B cell (primary cell): ENCODE measurements around the gene DYNLL1.

ENCODE experiments used
- CTCF ChIP-seq: fragments of 200-600 bp; IDR thresholded peaks from one replicate; pipeline ENCODE4 v1.8.0; 2022; ENCODE audit warnings: antibody characterized with exemption, mild to moderate bottlenecking
- EZH2 ChIP-seq: IDR thresholded peaks from 2 replicates; pipeline ENCODE4 v1.6.1; 2012; ENCODE audit warnings: borderline replicate concordance, low read depth, mild to moderate bottlenecking, moderate library complexity, low read length; ENCODE audit not compliant: insufficient read depth, poor library complexity, severe bottlenecking

- TF ChIP-seq CTCF: no peak
- TF ChIP-seq EZH2: no peak
These were observed 38.3 kb downstream of the DYNLL1 start, which contains the start of gene RNF10 for GRCh38 chr12:120534203-120534702.
